ENCODE data around the gene SPATA45.
A peak's percentile ranks its signal among the peaks of the same experiment; 100 is the strongest.
"Not testable (repeated sequence)": the region's sequence is repeated elsewhere in the genome, so short reads cannot be mapped to it uniquely, and the experiment has no call there.

SPATA45 gene

GRCh38 chr1:212857992-212858460 is 10.6 kb upstream of the SPATA45 start, which contains the start of gene FLVCR1:
Gene FLVCR1, plus strand, starts transcription at chr1:212858275. Its CDS starts 178 bp downstream, at chr1:212858453.
- TF ChIP-seq CTCF (conservative IDR thresholded peaks at IDR 0.05; ENCODE audit: low read depth, low read length) = no peak
- peak within 1 kb of the TSS; percentile 88 for H3K4me3 ChIP-seq (ENCODE audit: low read depth, low read length)
- peak; percentile 97 for DNase-seq (ENCODE audit: low read depth)

GRCh38 chr1:212856755-212857154 is 9.3 kb upstream of the SPATA45 start:
- no peak for TF ChIP-seq CTCF (conservative IDR thresholded peaks at IDR 0.05; ENCODE audit: low read depth, low read length)
- DNase-seq (ENCODE audit: low read depth) = no peak
- no peak overlapping the region for H3K4me3 ChIP-seq (ENCODE audit: low read depth, low read length)

- DNase-seq (ENCODE audit: low read depth) = no peak
- no peak for TF ChIP-seq CTCF (conservative IDR thresholded peaks at IDR 0.05; ENCODE audit: low read depth, low read length)
- H3K4me3 ChIP-seq (ENCODE audit: low read depth, low read length) = no peak overlapping the region
Measured at GRCh38 chr1:212853658-212854057, 6.2 kb upstream of the SPATA45 start.

- no peak for TF ChIP-seq CTCF (conservative IDR thresholded peaks at IDR 0.05; ENCODE audit: low read depth, low read length)
- no peak for DNase-seq (ENCODE audit: low read depth)
- H3K4me3 ChIP-seq (ENCODE audit: low read depth, low read length) = no peak overlapping the region
Measured at GRCh38 chr1:212852105-212852688, 4.7 kb upstream of the SPATA45 start.

- H3K4me3 ChIP-seq (ENCODE audit: low read depth, low read length); DNase-seq (ENCODE audit: low read depth): not testable (repeated sequence)
Measured at GRCh38 chr1:212844521-212844920, 2.9 kb downstream of the SPATA45 start.

GRCh38 chr1:212838145-212838544 is 9.3 kb downstream of the SPATA45 start:
- no peak for DNase-seq (ENCODE audit: low read depth)
- no peak for TF ChIP-seq CTCF (conservative IDR thresholded peaks at IDR 0.05; ENCODE audit: low read depth, low read length)
- H3K4me3 ChIP-seq (ENCODE audit: low read depth, low read length) = no peak overlapping the region

- DNase-seq (ENCODE audit: low read depth); H3K4me3 ChIP-seq (ENCODE audit: low read depth, low read length): not testable (repeated sequence)
Measured at GRCh38 chr1:212833211-212834207, 13.9 kb downstream of the SPATA45 start.

Measured in choroid plexus epithelial cell (primary cell).